Stimulated activated CD4-positive, alpha-beta T cell treated with anti-CD3 and anti-CD28 coated beads, TNF-alpha, amount 100 ng/mL, for 1 hour (primary cell): Measurements from ENCODE around the gene FARP1.

Source experiments
- DNase-seq, 3 donors: peaks; one replicate each; pipeline ENCODE4 v3.0.0-alpha.2; 2020; ENCODE audit warnings: low read depth in 3 of 3, low spot score in 1 of 3

Gene FARP1

DNA sequence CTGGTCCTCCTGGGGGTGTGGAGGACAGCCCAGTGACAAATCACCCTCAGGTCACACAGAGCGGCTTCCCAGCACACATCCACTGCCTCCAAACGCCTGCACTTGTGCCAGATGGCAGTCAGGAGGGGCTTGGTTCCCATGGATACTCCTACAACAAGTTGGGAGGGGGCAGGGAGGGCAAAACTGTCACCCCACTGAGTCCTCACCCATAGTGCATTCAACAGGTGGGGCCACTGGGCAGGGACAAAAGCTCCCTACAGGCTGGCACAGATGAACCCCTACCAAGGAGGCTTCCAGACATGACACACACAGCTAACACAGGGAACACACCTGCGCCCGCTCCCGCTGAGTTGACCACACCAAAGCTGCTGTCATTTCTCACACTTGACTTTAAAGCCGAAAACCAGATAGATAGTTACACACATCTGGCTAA, 313.5 kb downstream of the FARP1 start:
- no peak for DNase-seq

DNA sequence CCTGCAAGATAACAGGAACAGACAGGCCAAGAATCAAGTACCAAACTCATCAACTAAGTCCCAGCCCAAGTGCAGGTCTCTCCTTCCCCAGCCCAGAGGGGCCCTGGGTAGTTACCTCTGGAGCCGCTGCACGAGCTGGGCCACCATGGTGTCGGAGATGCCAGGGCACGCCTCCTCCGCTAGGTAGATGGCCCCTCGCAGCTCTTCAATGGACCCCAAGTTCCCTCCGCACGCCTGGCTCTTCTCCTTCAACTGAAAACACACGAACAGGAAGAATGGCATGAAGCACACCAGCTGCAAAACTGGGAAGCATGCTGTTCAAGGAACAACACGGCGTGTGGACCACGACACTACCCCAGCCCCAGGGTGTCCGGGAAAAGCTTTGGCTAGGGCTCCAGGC, 314.2 kb downstream of the FARP1 start:
- DNase-seq: no peak

DNA sequence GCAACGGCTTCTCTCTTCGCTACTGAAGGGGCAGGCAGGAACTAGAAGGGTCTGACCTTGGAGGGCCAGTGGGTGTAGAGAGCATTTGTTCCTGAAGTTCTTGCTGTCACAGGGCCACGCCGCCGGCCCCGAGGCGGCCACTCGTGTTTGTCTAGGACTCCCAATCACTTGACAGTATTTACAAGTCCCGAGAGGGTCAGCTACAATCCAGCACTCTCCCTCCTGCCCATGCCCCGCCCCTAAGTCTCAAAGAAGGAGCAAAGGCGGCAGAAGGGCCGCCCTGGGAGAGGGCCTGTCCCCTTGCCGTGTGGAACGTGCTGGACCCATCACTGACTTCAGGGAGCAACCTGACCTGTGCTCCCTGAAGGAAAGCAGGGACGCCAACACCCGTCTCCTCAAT, 315.5 kb downstream of the FARP1 start:
- DNase-seq: no peak

- DNase-seq: no peak
Measured at GRCh38 chr13:98459171-98459681, 316.3 kb downstream of the FARP1 start.

GRCh38 chr13:98459721-98460370, 317.0 kb downstream of the FARP1 start:
- no peak for DNase-seq

GRCh38 chr13:98460516-98460915, 317.6 kb downstream of the FARP1 start:
- DNase-seq: no peak

DNA sequence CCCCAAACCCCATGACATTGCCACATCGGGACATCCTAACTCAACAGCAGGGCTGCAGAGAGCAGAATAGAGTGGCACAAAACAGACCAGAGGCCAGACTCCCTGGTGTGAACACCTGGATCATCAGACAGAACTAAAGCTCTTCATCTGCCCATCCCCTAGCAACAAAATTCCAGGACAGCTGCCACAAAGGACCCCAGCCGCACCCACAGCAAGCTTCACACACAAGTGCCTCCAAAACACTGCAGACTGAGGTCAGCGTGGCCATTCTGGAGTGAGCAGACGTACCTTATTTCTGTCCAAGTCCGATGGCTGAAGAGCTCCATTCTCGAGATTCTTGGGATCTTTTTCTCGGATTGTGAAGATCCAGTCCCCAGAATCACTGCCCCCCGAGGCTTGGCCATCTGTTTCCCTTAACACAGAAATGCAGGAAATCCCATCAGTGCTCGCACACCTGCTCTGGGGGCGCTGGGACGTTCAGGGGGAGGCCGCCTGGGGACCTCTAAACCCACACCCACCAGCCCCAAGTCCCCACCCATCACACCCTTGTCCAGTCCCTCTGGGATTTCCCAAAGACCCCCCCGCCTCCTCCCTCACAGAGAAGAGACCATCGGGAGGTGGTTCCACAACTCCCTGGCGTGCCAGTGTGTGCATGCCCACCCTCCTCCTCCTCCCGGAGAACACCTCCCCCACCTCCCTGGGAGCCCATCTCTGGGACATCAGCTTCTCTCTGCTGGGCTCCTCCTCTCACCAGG, 318.8 kb downstream of the FARP1 start:
- DNase-seq: no peak

- DNase-seq: no peak
Measured at GRCh38 chr13:98462241-98462882, 319.5 kb downstream of the FARP1 start.

GRCh38 chr13:98462946-98463345, 320.1 kb downstream of the FARP1 start:
- DNase-seq: no peak

- peak in 1 of 3 donors; percentile 41 for DNase-seq
Measured at GRCh38 chr13:98466634-98467236, 323.8 kb downstream of the FARP1 start.

- no peak for DNase-seq
Measured at GRCh38 chr13:98467263-98467985, 324.5 kb downstream of the FARP1 start.

DNA sequence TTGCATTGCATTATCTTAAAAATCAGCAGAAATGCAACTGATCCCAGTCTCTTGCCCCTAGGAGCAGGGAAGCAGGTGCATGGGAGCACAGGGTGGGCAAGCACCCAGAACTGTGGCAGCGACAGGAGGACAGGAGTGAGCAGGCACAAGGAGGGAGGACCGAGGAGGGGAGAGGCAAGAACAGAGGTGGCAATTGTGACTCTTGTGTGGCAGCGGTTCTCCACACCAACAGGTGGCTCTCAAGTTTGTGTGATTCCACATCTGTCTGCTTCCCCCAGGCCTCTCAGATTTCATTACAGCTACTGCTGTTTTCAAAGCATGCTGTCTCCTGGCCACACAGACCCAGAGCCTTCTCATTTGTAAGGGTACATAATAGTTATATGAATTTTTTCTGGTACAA, 325.5 kb downstream of the FARP1 start:
- no peak for DNase-seq

GRCh38 chr13:98468929-98469328, 326.0 kb downstream of the FARP1 start:
- DNase-seq: no peak

DNA sequence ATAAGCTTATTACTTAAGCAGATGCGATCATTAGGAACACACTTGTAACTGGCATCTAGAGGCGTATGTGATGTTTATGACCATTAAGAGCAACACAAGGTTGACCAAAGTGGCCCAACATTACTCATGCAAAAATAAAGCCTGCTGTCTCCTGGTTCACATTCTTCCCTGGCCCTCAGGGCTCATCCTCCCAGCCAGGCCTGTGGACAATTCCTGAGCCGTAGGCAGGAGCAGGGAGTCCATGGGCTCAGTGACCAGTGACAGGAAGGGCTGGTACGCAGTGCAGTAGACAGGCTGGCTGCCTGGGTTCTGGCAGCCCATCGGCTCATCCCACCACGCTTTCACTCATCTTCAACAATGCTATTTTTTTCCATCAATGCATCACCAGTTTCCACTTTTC, 328.0 kb downstream of the FARP1 start:
- no peak for DNase-seq

DNA sequence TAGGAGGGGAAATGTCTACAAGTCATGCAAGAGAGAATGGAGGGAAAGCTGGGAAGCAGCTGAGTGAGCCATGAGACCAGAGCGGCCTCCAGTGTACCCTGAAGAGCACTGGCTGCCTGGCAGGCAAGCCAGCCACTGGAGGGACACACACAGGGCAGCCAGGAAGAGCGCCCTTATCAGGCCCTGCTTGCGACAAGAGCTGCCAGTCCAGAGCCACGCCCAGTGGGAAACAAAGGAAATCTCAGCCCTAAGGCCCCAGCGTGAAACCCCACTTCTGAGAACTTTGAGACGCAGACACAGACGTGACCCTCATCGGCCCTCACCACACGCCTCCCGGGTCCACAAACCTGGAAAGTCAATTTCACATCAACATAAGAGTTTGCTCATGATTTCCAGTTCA, 329.0 kb downstream of the FARP1 start:
- DNase-seq: no peak

GRCh38 chr13:98473135-98473787, 330.4 kb downstream of the FARP1 start:
- DNase-seq: no peak

DNA sequence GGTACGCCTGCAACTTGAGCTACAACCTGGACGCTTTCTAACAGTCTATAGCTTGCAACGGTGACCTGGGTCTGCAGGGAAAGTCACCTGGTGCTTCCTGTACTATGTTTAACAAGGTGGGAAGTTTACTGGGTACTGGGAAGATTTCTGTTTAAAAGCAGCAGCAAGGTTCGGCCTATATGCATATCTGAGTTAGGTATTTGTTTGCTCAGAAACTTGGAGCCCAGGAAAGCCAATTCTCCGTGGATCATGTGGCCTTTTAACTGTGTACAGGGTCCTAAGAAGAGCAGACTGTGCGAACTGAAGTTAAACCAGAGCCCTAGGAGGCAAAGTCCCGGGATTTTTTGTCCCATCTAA, 330.9 kb downstream of the FARP1 start:
- DNase-seq: no peak

DNA sequence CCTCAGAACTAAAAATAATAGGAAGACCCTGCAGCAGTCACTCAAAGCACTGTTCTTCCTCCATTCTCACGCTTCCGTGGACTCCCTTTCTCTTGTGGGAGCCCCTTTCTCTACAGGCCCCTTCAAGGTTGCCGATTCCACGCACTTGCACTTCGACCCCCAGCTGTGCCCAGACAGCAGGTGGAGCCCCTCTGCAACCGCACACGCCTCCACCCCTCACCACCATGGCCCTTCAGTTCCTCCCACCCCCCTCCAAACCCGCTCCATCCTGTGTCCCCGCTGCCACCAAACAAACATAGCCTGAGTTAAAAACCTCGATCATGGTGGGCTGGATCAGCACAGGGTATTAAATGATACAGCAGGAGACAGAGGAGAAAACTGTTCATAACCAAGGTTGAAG, 331.4 kb downstream of the FARP1 start:
- DNase-seq: no peak

DNA sequence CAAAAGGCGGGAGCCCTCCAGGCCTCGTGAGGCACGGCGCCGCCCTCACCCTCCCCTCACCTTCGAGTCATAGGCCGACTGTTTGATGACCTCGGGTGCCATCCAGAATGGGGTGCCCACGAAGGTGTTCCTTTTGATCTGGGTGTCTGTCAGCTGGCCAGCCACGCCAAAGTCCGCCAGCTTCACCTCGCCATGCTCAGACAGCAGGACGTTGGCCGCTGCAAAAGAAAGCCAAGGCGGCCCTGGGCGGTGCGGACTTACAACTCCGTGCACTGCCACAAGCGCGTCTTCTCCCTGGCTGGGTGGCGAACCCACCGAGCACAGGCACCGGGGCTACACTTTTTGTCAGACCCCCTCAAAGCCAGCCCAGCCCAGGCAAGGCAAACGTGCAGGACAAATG, 331.9 kb downstream of the FARP1 start:
- DNase-seq: no peak

GRCh38 chr13:98475522-98475921, 332.6 kb downstream of the FARP1 start:
- DNase-seq: no peak

DNA sequence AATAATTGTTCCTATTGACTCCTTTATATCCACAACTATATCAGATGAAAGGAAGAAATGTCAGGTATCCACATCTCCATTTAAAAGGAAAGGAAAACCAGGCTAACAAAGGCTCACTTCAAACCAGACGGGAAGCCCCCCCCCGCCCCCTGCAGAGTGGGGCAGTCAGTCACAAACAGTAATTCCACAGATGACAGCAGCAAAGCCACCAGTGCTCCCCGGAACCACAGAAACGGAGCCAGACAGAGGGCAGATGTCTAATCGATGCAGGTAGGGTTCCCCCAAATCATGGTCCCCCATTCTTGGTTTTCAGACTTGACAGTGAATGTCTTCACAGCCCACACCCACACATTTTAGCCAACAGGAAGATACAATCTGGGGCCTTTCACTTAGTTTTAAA, 333.2 kb downstream of the FARP1 start:
- peak; percentile 16 to 43 (median 40) for DNase-seq
